HEK293T (cell line): ENCODE data around the gene SMTNL2.

ENCODE experiments used
- CTCF ChIA-PET: fragments of 350-600 bp; formaldehyde crosslinking; extraction: SDS; loops from one replicate; lab custom pipeline; 2021; ENCODE audit warnings: antibody characterized with exemption, inconsistent platforms; lab: Yijun Ruan, JAX
- POLR2A ChIA-PET: fragments of 350-600 bp; formaldehyde crosslinking; extraction: SDS; loops from one replicate; lab custom pipeline; 2020; ENCODE audit warnings: antibody characterized with exemption, inconsistent platforms; lab: Yijun Ruan, JAX
- DNase-seq: peaks from one replicate; pipeline ENCODE4 v3.0.0; 2012; ENCODE audit warnings: mixed read lengths; ENCODE audit errors: extremely low spot score
- ARNT ChIP-seq: fragments of 450-650 bp; IDR thresholded peaks from 2 replicates; pipeline ENCODE4 v1.6.1; 2017; ENCODE audit warnings: mild to moderate bottlenecking
- BHLHE40 ChIP-seq: fragments of 450-650 bp; IDR thresholded peaks from 2 replicates; pipeline ENCODE4 v1.6.1; 2016; ENCODE audit warnings: mild to moderate bottlenecking, moderate library complexity, borderline replicate concordance
- CTBP1 ChIP-seq: fragments of 450-650 bp; IDR thresholded peaks from 2 replicates; pipeline ENCODE4 v1.6.1; 2016; ENCODE audit warnings: borderline replicate concordance
- ELF4 ChIP-seq: fragments of 450-650 bp; IDR thresholded peaks from 2 replicates; pipeline ENCODE4 v1.6.1; 2017; ENCODE audit warnings: antibody characterized with exemption
- FOXA1 ChIP-seq: fragments of 450-650 bp; IDR thresholded peaks from 2 replicates; pipeline ENCODE4 v1.6.1; 2016; ENCODE audit warnings: mild to moderate bottlenecking
- FOXK2 ChIP-seq: fragments of 450-650 bp; IDR thresholded peaks from 2 replicates; pipeline ENCODE4 v1.6.1; 2016; ENCODE audit warnings: mild to moderate bottlenecking
- FOXM1 ChIP-seq: fragments of 450-650 bp; IDR thresholded peaks from 2 replicates; pipeline ENCODE4 v1.6.1; 2017; ENCODE audit warnings: mild to moderate bottlenecking, borderline replicate concordance
- HDGF ChIP-seq: fragments of 450-650 bp; IDR thresholded peaks from 2 replicates; pipeline ENCODE4 v1.6.1; 2017; ENCODE audit warnings: antibody characterized with exemption, borderline replicate concordance
- L3MBTL2 ChIP-seq: fragments of 450-650 bp; conservative IDR thresholded peaks from 2 replicates; pipeline ENCODE4 v1.6.1; 2016; ENCODE audit warnings: mild to moderate bottlenecking
- LEF1 ChIP-seq: fragments of 450-650 bp; IDR thresholded peaks from 2 replicates; pipeline ENCODE4 v1.6.1; 2017; ENCODE audit warnings: mild to moderate bottlenecking, borderline replicate concordance
- NFRKB ChIP-seq: fragments of 450-650 bp; IDR thresholded peaks from 2 replicates; pipeline ENCODE4 v1.6.1; 2016; ENCODE audit warnings: mild to moderate bottlenecking, moderate library complexity
- SP1 ChIP-seq: fragments of 450-650 bp; IDR thresholded peaks from 2 replicates; pipeline ENCODE4 v1.6.1; 2017
- SUZ12 ChIP-seq: fragments of 450-650 bp; IDR thresholded peaks from 2 replicates; pipeline ENCODE4 v1.6.1; 2016; ENCODE audit warnings: mild to moderate bottlenecking
- TARDBP ChIP-seq: fragments of 450-650 bp; IDR thresholded peaks from 2 replicates; pipeline ENCODE4 v1.6.1; 2016
- ZNF384 ChIP-seq: fragments of 450-650 bp; IDR thresholded peaks from 2 replicates; pipeline ENCODE4 v1.6.1; 2016
- TF ChIP-seq, protein P1 (sequence below): fragments of 450-650 bp; IDR thresholded peaks from 2 replicates; pipeline ENCODE4 v1.6.1; 2016

Gene SMTNL2

DNA sequence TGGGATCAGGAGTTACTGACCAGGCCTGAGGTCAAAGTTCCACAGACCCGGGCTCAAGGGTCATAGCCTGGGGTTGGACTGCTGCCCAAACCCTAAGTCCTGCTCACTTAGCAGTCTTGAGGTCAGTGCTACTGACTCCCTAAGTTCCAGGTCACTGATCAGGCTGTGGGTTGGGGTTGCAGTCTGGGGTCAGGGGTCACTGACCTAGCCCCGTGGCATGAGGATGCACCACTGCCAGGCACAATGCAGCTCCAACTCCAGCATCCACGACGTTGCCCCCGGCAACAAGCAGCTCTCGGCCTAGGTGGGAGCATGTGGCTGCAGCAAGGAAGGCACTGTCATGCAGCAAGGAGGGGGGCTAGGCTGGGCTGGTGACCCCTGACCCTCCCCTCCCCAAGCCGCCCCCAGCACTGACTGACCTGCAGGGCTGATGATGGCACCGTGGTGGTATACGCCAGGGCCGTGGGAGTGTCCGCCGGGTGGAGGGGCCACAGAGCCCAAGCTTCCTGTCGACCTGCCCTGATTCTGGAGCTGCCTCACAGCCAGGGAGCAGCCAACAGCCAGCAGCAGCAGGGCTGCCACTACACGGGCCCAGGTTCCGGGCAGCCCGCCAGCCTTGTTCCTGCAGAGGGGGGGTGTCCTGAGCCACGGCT lies 25.1 kb upstream of the SMTNL2 start:
- ChIA-PET POLR2A (no interaction called here), CTCF (no interaction called here)
- TF ChIP-seq L3MBTL2 (no peak), BHLHE40 (no peak), CTBP1 (no peak), HDGF (no peak)
- no peak for DNase-seq

DNA sequence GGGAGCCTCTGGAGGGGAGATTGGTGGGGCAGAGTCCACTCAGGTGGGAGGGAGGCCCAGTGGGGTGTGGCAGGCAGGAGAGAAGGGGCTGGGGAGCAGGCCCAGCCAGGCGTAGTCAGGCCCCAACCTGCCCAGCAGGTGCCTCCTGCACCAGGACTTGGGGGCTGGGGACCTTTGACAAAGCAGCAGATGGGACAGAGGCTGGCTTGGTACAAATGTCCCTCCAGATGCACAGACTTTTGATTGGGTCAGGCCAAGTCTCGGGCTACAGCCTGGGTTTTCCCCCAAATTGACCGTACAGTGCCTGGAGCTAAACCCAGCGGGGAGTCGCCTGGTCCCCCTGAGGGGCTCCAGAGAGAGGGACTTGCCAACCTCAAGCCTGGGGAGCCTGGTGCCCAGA lies 24.4 kb upstream of the SMTNL2 start:
- DNase-seq: no peak
- POLR2A ChIA-PET: no interaction called here
- no peak for TF ChIP-seq LEF1
- TF ChIP-seq CTBP1: no peak
- TF ChIP-seq NFRKB: no peak
- TF ChIP-seq SUZ12: no peak
- TF ChIP-seq, protein P1, sequence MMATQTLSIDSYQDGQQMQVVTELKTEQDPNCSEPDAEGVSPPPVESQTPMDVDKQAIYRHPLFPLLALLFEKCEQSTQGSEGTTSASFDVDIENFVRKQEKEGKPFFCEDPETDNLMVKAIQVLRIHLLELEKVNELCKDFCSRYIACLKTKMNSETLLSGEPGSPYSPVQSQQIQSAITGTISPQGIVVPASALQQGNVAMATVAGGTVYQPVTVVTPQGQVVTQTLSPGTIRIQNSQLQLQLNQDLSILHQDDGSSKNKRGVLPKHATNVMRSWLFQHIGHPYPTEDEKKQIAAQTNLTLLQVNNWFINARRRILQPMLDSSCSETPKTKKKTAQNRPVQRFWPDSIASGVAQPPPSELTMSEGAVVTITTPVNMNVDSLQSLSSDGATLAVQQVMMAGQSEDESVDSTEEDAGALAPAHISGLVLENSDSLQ: no peak
- TF ChIP-seq FOXK2: no peak
- TF ChIP-seq ZNF384: no peak
- TF ChIP-seq SP1: no peak
- TF ChIP-seq ELF4: no peak
- TF ChIP-seq TARDBP: no peak
- TF ChIP-seq FOXM1: no peak
- TF ChIP-seq BHLHE40: no peak
- CTCF ChIA-PET: no interaction called here

DNA sequence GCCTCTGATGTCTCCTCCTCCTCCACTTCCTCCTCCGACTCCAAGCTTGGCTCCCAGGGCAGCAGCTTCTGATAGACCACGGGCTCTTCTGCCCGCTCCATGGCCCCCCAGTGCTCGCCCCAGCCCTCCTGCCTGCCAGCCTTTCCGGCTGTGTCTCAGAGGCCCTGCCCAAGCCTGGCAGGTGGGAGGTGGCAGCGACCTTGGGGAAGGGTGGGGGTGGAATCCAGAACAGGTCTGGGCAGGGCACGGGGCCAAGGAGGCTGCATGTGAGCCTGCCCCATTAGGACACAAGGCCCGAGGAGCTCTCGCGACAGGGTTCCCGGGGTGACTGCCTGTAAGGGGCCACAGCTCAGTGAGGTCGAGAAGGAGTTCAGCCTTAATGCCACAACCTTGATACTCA lies 23.9 kb upstream of the SMTNL2 start, which contains the start of gene GGT6:
GGT6 (minus strand) TSS at position 157 of the 400 bp plus-strand sequence; CDS start at position 101, 56 bp downstream.
- POLR2A ChIA-PET: no interaction called here
- no peak for DNase-seq
- CTCF ChIA-PET: no interaction called here
- TF ChIP-seq BHLHE40 (no peak), LEF1 (no peak), CTBP1 (no peak), TARDBP (no peak), ARNT (no peak), SUZ12 (no peak), FOXK2 (no peak), L3MBTL2 (no peak), HDGF (no peak), SP1 (no peak)

DNA sequence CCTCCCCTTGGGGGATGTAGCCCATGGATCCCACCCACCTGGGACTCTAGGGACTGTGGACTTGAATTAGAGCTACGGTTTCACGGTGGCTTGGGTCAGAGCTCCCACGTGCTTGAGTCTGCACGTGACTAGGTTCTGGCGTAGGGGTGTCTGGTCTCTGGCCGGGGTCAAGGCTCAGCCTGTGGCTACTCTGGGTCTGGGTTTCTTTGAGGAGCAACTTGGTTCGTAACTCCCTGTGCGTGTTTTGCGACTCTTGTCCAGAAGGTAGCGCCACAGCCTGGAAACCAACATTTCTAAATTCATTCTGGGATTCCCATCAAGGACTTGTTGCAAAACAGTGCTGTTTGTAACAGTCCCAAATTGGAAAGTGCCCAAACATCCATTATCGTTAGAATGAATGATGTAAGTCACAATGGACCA lies 23.5 kb upstream of the SMTNL2 start:
- ChIA-PET CTCF (no interaction called here), POLR2A (no interaction called here)
- no peak for DNase-seq
- TF ChIP-seq HDGF: no peak
- TF ChIP-seq, protein P1: no peak
- TF ChIP-seq L3MBTL2: no peak
- no peak for TF ChIP-seq NFRKB
- no peak for TF ChIP-seq CTBP1
- TF ChIP-seq BHLHE40: no peak
- no peak for TF ChIP-seq ZNF384
- TF ChIP-seq SP1: no peak
- no peak for TF ChIP-seq TARDBP
- no peak for TF ChIP-seq LEF1
- TF ChIP-seq ARNT: no peak
- no peak for TF ChIP-seq SUZ12
- no peak for TF ChIP-seq FOXK2
- TF ChIP-seq FOXA1: no peak
- TF ChIP-seq FOXM1: no peak
- no peak for TF ChIP-seq ELF4

DNA sequence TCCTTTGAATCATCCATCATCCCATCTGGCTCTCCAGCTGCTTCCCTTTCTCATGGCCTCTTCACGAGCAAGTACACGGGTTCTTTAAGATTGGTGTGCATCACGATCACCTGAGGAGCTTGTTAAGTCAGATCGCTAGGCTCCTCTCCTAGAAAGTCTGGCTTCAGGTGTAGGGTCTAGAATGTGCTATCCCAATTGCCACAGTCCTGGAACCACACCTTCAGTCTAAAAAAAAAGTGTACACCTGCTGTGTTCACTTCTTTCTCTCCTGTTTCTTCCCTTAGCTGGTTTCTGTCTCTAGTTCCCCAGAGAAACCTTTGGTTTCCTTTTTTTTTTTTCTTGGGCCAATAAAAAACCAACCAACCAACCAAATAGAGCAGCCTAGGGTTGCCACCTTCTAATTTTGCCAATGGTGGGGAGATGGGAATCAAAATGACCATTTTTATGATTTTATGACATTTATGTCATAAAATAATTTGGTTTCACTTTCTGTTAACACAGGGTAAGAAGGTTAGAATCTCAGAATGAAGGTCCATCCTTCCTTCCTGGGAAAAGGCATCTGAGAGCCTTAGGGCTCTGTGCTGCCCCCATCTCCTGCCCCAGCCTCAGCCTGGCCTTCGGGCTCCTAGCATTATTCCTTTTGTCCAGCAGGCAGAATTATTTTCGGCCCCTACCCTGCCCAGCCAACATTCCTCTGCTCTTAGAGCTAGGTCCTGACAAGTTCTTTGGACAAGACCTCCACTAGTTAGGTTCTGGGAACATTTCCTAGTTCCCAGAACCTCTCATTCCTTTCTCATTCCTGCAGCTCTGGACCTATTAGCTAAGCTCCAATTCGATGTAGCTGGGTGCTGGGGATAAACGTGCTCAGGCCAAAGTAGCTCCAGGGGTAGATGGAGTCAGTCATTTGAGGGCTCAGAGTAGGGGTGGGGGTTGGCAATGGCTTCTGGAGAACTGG lies 22.0 kb upstream of the SMTNL2 start:
- DNase-seq: no peak
- ChIA-PET POLR2A (no interaction called here), CTCF (interaction anchor here (0.7 kb wide), 1 partner anchor 65 kb away, joined by 4 read pairs; no protein-coding TSS in a partner anchor)
- TF ChIP-seq ZNF384 (no peak), NFRKB (no peak), ARNT (no peak), ELF4 (no peak), HDGF (no peak), SP1 (no peak)
- TF ChIP-seq, protein P1: no peak
